Immature natural killer cell (primary cell): ENCODE results near the gene GTPBP4. TPM values are rescaled to one million over a fixed set of nuclear protein-coding genes. Genes with fewer than 3 reads are reported as not detected.
"Not testable (repeated sequence)": the region's sequence is repeated elsewhere in the genome, so short reads cannot be mapped to it uniquely, and the experiment has no call there.

ENCODE experiments used
- DNase-seq, 3 donors: peaks; one replicate each; pipeline ENCODE4 v3.0.0; 2022; ENCODE audit warnings: mixed read lengths in 1 of 3
- H3K27ac Mint-ChIP-seq, 6 donors: one replicate each; pipeline ENCODE4 v1.8.0; 2020; ENCODE audit warnings: mixed read lengths in 6 of 6, mild to moderate bottlenecking in 5 of 6, inconsistent platforms in 4 of 6, moderate library complexity in 3 of 6
- H3K27me3 Mint-ChIP-seq, 3 donors: one replicate each; pipeline ENCODE4 v1.8.0; 2020 to 2021; ENCODE audit warnings: low read depth in 3 of 3, mild to moderate bottlenecking in 3 of 3, mixed read lengths in 3 of 3, moderate library complexity in 3 of 3, inconsistent platforms in 1 of 3
- H3K36me3 Mint-ChIP-seq, 3 donors: one replicate each; pipeline ENCODE4 v1.8.0; 2020; ENCODE audit warnings: mixed read lengths in 3 of 3, inconsistent platforms in 2 of 3, mild to moderate bottlenecking in 2 of 3
- H3K4me1 Mint-ChIP-seq, 2 donors: one replicate each; pipeline ENCODE4 v1.8.0; 2020; ENCODE audit warnings: inconsistent platforms in 2 of 2, mild to moderate bottlenecking in 2 of 2, mixed read lengths in 2 of 2, moderate library complexity in 1 of 2
- H3K4me3 Mint-ChIP-seq, 5 donors: one replicate each; pipeline ENCODE4 v1.8.0; 2020; ENCODE audit warnings: mild to moderate bottlenecking in 5 of 5, mixed read lengths in 5 of 5, inconsistent platforms in 3 of 5, moderate library complexity in 3 of 5
- H3K9me3 Mint-ChIP-seq, 6 donors: one replicate each; pipeline ENCODE4 v1.8.0; 2020; ENCODE audit warnings: mild to moderate bottlenecking in 6 of 6, mixed read lengths in 6 of 6, inconsistent platforms in 4 of 6, moderate library complexity in 3 of 6
- polyA plus RNA-seq, 3 donors: library from polyadenylated mRNA; unstranded; fragments of 300-500 nt; fragmentation: Illumina TruSeq; gene quantifications; one replicate each; pipeline ENCODE4 v1.2.3, GENCODE V29; 2021

Gene GTPBP4
- polyA plus RNA-seq, 3 donors from 2014 or later: 10.5 to 22.5 (median 18.3) TPM

DNA sequence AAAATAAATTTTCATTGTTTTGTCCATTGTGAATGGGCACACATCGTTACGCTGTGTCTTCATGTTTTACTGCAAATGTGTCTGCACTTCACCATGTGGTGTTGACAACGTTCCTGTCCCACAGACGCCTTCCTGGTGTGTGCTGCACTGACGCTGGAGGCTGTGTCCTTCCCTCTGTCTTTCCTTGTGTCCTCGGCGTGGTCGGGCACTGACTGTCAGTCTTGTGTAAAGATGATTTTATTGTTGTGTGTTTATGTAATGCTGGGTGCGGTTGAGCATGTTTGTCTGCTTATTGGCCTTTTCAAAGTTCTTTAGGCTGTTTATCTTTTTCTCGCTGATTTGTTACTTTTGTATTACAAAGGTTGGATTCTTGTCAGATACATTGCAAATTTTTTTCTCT is 19.3 kb downstream of the GTPBP4 start:
- Mint-ChIP-seq H3K27me3 (peaks cover 5 to 21% (median 14%) of the 10 kb centered on the region in 3 donors), H3K4me3 (no peak overlapping the region), H3K4me1 (peaks cover 2 to 27% of the 10 kb centered on the region in 2 donors), H3K9me3 (peaks cover 0 to 11% (median under 1%) of the 10 kb centered on the region in 6 donors), H3K36me3 (peaks cover 50 to 81% (median 61%) of the 10 kb centered on the region in 3 donors), H3K27ac (peak overlapping the region in 4 of 6 donors; percentile 23 to 73 (median 53))
- DNase-seq: no peak

DNA sequence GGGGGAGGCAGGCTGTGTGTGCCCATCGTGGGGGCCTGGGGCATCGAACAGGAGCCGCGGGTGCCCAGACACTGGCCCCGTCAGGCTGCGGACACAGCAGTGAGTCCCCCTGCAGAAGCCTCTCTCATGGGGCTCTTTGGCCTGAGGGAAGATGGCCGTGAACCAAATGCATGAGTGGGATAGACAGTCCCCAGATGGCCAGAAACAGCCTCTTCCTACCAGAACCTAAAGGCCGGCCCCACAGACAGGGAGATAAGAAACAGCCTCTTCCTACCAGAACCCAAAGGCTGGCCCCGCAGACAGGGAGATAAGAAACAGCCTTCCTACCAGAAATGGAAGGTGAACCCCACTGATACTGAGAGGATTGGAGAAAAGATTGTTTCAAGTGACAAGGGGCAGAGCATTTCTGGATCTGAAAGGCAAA is 20.8 kb downstream of the GTPBP4 start:
- Mint-ChIP-seq H3K27ac (peak overlapping the region in 4 of 6 donors; percentile 73 to 92 (median 82)), H3K4me3 (no peak overlapping the region), H3K9me3 (peaks cover 0 to 5% (median 0%) of the 10 kb centered on the region in 6 donors), H3K4me1 (peaks cover 2 to 27% of the 10 kb centered on the region in 2 donors), H3K27me3 (peaks cover 5 to 21% (median 14%) of the 10 kb centered on the region in 3 donors), H3K36me3 (peaks cover 46 to 78% (median 57%) of the 10 kb centered on the region in 3 donors)
- DNase-seq: no peak

GRCh38 chr10:1009947-1010346 is 21.7 kb downstream of the GTPBP4 start:
- Mint-ChIP-seq H3K27me3 (peaks cover 5 to 21% (median 13%) of the 10 kb centered on the region in 3 donors), H3K36me3 (peaks cover 48 to 84% (median 59%) of the 10 kb centered on the region in 3 donors), H3K27ac (peak overlapping the region in 4 of 6 donors; percentile 74 to 96 (median 84)), H3K4me3 (peak overlapping the region in 2 of 5 donors; percentile 46 to 58), H3K4me1 (peaks cover 2 to 27% of the 10 kb centered on the region in 2 donors)
- H3K9me3 Mint-ChIP-seq: not testable (repeated sequence)
- peak in 2 of 3 donors; percentile 60 to 67 for DNase-seq

- no peak for DNase-seq
- H3K4me1 Mint-ChIP-seq: peaks cover 2 to 27% of the 10 kb centered on the region in 2 donors
- peaks cover 0 to 5% (median 0%) of the 10 kb centered on the region in 6 donors for H3K9me3 Mint-ChIP-seq
- peak overlapping the region in 3 of 6 donors; percentile 12 to 53 (median 31) for H3K27ac Mint-ChIP-seq
- peaks cover 48 to 81% (median 54%) of the 10 kb centered on the region in 3 donors for H3K36me3 Mint-ChIP-seq
- peaks cover 5 to 21% (median 13%) of the 10 kb centered on the region in 3 donors for H3K27me3 Mint-ChIP-seq
- H3K4me3 Mint-ChIP-seq: no peak overlapping the region
These were observed 22.5 kb downstream of the GTPBP4 start for GRCh38 chr10:1010703-1011102.

DNA sequence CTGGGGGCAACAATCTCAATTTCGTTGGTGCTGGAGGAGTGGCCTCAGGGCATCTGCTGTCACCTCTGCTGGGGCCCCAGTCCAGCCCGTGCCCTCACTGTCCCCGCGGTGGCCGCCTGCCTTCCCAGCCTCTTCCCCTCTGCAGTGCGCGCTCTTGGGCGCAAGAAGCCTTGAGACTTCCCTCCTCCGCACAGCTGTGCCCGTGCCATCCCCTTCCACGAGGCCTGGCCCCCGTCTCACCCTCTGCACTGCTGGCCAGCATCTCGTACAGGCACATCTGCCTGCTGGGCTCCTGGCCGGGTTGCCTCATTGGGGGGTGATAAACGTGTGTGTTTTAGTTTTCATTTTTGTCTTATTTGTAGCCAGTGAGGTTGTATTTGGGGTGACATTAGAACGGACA is 23.5 kb downstream of the GTPBP4 start:
- Mint-ChIP-seq H3K27ac (peak overlapping the region in 3 of 6 donors; percentile 7 to 56 (median 53)), H3K4me3 (no peak overlapping the region), H3K9me3 (peaks cover 0 to 5% (median 0%) of the 10 kb centered on the region in 6 donors), H3K36me3 (peaks cover 48 to 73% (median 49%) of the 10 kb centered on the region in 3 donors), H3K4me1 (peaks cover 2 to 27% of the 10 kb centered on the region in 2 donors), H3K27me3 (peaks cover 5 to 21% (median 13%) of the 10 kb centered on the region in 3 donors)
- DNase-seq: no peak

DNA sequence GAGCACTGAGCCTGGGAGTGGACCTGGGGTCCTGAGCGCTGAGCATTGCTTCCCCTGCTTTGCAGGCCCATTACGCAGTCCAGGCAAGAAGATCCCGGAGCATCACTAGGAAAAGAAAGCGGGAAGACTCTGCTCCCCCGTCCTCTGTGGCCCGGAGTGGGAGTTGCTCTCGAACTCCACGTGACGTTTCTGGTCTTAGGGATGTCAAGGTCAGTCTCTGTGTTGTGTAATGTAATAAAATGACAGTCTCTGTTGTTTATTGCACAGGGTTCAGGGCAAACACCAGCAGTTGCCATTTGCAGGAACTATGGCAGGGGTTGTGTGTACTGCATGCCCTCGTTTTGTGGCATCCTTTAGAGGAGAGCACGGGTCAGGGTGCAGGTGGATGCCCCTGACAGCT is 27.5 kb downstream of the GTPBP4 start:
- H3K27ac Mint-ChIP-seq: no peak overlapping the region
- no peak for DNase-seq
- no peak overlapping the region for H3K4me3 Mint-ChIP-seq
- H3K4me1 Mint-ChIP-seq: peaks cover 0 to 8% of the 10 kb centered on the region in 2 donors
- peaks cover 31 to 65% (median 43%) of the 10 kb centered on the region in 3 donors for H3K36me3 Mint-ChIP-seq
- H3K27me3 Mint-ChIP-seq: peaks cover 1 to 9% (median 8%) of the 10 kb centered on the region in 3 donors
- H3K9me3 Mint-ChIP-seq: no peaks in the 10 kb centered on the region

DNA sequence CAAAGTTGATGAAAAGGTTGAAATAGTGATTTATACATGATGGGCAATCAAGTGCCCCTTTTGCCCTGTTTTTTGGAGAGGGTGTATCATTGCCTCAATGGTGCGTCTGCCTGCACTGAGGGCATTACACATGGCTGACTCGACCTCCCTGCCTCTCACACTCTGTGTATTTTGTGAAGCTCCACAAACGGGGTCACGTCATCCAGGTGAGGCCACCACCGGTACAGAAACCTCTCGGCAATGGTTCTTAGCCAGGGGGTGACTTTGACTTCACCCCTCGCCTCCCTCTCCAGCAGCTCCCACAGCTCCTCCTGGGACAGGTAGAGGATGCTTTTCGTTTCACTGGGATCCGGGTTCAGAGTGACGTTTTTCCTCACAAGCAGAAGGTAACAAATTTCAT is 31.1 kb downstream of the GTPBP4 start:
- no peaks in the 10 kb centered on the region for H3K4me1 Mint-ChIP-seq
- peak overlapping the region in 3 of 6 donors; percentile 2 to 60 (median 14) for H3K27ac Mint-ChIP-seq
- no peak overlapping the region for H3K4me3 Mint-ChIP-seq
- peaks cover 6 to 33% (median 17%) of the 10 kb centered on the region in 3 donors for H3K36me3 Mint-ChIP-seq
- H3K27me3 Mint-ChIP-seq: peaks cover 0 to 1% (median 0%) of the 10 kb centered on the region in 3 donors
- H3K9me3 Mint-ChIP-seq: no peaks in the 10 kb centered on the region
- no peak for DNase-seq

DNA sequence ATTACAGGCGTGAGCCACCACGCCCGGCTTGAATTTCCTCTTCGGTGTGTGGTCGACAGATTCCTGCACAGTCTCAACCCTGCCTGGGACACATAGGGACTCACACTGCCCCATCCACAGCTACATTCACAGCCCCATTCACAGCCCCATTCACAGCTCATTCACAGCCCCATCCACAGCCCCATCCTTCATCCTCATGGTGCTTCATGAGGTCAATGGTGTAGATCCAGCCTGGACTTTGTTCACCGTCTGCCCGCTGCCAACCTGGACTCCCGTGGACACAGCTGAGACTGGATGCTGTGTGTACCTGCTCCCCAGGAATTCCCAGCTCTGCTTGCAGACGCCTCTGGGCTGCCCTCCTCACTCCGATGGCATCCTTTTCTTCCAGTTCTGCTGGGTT is 32.2 kb downstream of the GTPBP4 start:
- no peaks in the 10 kb centered on the region for H3K4me1 Mint-ChIP-seq
- H3K27me3 Mint-ChIP-seq: peaks cover 0 to 1% (median 0%) of the 10 kb centered on the region in 3 donors
- no peaks in the 10 kb centered on the region for H3K9me3 Mint-ChIP-seq
- DNase-seq: no peak
- H3K27ac Mint-ChIP-seq: peak overlapping the region in 2 of 6 donors; percentile 48 to 66
- H3K4me3 Mint-ChIP-seq: no peak overlapping the region
- peaks cover 6 to 29% (median 18%) of the 10 kb centered on the region in 3 donors for H3K36me3 Mint-ChIP-seq

DNA sequence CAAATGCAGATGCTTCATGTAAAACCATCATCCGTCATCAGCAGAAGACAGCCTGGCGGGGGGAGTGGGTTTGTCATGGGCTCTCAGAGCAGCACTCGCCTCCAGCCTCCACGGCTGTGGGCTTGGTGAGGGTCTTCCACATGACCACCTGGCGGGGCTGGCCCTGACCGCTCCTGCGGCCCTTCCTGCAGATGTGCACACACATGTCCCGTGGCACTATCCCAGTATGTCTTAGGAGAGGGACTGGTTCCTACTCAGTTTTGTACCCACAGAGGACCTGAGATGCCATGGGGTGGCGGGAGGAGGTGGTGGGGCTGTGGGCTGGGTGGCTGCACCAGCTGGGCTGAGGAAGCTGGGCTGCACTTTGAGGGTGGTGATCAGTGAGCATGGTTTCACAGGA is 32.7 kb downstream of the GTPBP4 start:
- H3K36me3 Mint-ChIP-seq: peaks cover 6 to 25% (median 20%) of the 10 kb centered on the region in 3 donors
- no peak overlapping the region for H3K27ac Mint-ChIP-seq
- H3K4me3 Mint-ChIP-seq: no peak overlapping the region
- H3K9me3 Mint-ChIP-seq: no peaks in the 10 kb centered on the region
- no peaks in the 10 kb centered on the region for H3K4me1 Mint-ChIP-seq
- no peak for DNase-seq
- peaks cover 0 to 1% (median 0%) of the 10 kb centered on the region in 3 donors for H3K27me3 Mint-ChIP-seq

GRCh38 chr10:1022413-1022812 is 34.2 kb downstream of the GTPBP4 start:
- H3K9me3 Mint-ChIP-seq: no peaks in the 10 kb centered on the region
- H3K36me3 Mint-ChIP-seq: peaks cover 0 to 18% (median 13%) of the 10 kb centered on the region in 3 donors
- peaks cover 0 to 1% (median 0%) of the 10 kb centered on the region in 3 donors for H3K27me3 Mint-ChIP-seq
- no peak for DNase-seq
- H3K4me3 Mint-ChIP-seq: no peak overlapping the region
- no peaks in the 10 kb centered on the region for H3K4me1 Mint-ChIP-seq
- H3K27ac Mint-ChIP-seq: no peak overlapping the region

DNA sequence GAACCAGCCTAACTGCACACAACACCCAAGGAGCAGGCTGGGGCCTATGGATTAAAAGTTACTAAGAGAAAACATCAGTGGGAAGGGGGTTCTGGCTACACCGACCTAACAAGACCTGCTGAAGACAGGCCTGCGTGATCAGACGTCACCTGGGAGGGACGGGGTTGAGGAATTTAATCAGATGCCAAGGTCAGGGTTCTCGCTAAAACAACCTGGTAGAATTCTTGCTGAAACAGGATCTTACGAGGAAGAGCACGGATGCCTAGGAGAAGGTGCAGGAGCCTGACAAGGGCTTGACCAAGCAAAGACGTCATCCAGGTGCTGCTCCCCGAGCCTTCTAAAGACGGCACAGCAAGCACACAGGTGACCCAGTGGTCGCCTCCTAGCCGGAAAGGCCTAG is 35.9 kb downstream of the GTPBP4 start:
- H3K9me3 Mint-ChIP-seq: no peaks in the 10 kb centered on the region
- DNase-seq: no peak
- no peak overlapping the region for H3K27ac Mint-ChIP-seq
- peaks cover 0 to 8% (median 3%) of the 10 kb centered on the region in 3 donors for H3K36me3 Mint-ChIP-seq
- H3K27me3 Mint-ChIP-seq: peaks cover 0 to 1% (median 0%) of the 10 kb centered on the region in 3 donors
- no peaks in the 10 kb centered on the region for H3K4me1 Mint-ChIP-seq
- no peak overlapping the region for H3K4me3 Mint-ChIP-seq

DNA sequence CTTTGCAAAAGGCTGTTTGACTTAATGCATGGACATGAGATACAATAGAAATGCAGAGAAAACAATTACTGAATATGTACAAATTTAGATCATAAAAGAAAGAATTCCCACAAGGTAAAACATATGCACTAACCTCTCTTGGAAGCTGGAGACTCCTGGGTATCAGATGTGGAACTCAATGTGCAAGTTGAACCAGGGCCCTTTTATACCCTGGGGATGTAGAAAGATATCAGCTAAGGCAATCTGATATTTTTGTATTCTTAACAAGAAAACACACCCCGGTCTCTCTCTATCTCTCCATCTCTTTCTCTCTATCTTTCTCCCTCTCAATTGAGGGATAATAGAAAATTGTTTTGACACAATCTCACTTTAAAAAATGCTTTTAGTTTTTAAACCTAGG is 37.4 kb downstream of the GTPBP4 start, which contains the start of gene IDI2:
TSS of gene IDI2 (minus strand) at position 177 of the 400 bp plus-strand sequence. CDS start 1,136 bp downstream, outside the sequence.
- H3K9me3 Mint-ChIP-seq: no peaks in the 10 kb centered on the region
- H3K4me3 Mint-ChIP-seq: no peak within 1 kb of the TSS

DNA sequence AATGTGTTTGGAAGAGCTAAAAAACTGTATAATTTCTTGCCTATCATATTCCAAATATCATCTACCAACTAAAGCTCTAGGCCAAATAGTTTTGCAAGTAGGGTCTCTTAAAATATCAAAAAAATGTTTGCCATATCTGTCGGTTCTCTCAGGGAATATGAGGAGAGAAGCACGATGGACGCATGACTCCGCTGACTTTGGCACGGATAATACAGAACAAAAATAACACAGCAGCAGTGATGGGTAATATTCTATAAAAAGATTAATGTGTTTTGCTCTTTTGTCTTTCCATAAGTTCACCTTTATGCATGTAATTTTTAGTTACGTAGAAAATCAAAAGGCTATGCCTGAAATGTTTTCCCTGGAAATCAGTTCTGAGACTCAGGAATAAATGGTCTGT is 38.3 kb downstream of the GTPBP4 start:
- H3K9me3 Mint-ChIP-seq: no peaks in the 10 kb centered on the region
- H3K4me1 Mint-ChIP-seq: no peaks in the 10 kb centered on the region
- no peak overlapping the region for H3K4me3 Mint-ChIP-seq
- peaks cover 0 to 1% (median 0%) of the 10 kb centered on the region in 3 donors for H3K27me3 Mint-ChIP-seq
- no peak for DNase-seq
- no peak overlapping the region for H3K27ac Mint-ChIP-seq
- peaks cover 0 to 3% (median 0%) of the 10 kb centered on the region in 3 donors for H3K36me3 Mint-ChIP-seq

More for the DNA sequence above, 37.4 kb downstream of the GTPBP4 start, which contains the start of gene IDI2:
- Mint-ChIP-seq H3K27me3 (peaks cover 0 to 1% (median 0%) of the 10 kb centered on the region in 3 donors), H3K27ac (peak within 1 kb of the TSS in 1 of 6 donors; percentile 65), H3K4me1 (no peaks in the 10 kb centered on the region), H3K36me3 (peaks cover 0 to 3% (median 0%) of the 10 kb centered on the region in 3 donors)
- no peak for DNase-seq

DNA sequence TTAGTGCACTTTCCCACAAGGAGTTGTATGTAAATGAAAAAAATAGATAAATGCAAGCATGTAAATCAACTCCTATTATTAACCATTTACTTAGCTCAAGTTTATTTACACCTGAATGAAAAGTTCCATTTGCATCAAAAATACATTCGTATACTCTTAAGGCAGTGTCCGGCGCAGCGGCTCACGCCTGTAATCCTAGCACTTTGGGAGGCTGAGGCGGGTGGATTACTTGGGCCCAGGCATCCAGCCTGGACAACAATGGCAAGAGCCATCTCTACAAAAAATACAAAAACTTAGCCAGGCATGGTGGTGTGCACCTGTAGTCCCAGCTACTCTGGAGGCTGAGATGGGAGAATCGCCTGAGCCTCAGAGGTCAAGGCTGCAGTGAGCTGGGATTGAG is 41.6 kb downstream of the GTPBP4 start:
- no peaks in the 10 kb centered on the region for H3K27me3 Mint-ChIP-seq
- no peaks in the 10 kb centered on the region for H3K9me3 Mint-ChIP-seq
- H3K4me3 Mint-ChIP-seq: no peak overlapping the region
- DNase-seq: no peak
- H3K36me3 Mint-ChIP-seq: peaks cover 0 to 3% (median 0%) of the 10 kb centered on the region in 3 donors
- no peak overlapping the region for H3K27ac Mint-ChIP-seq
- H3K4me1 Mint-ChIP-seq: no peaks in the 10 kb centered on the region
